Esophagus muscularis mucosa (tissue), 4 donors: ENCODE results near the gene ADAMTS6.

Source experiments
- EP300 ChIP-seq: sonication (generic); formaldehyde crosslinking; IDR thresholded peaks from one replicate; pipeline ENCODE4 v1.6.1; 2017; ENCODE audit warnings: antibody characterized with exemption
- POLR2A ChIP-seq: fragments of 450-650 bp; IDR thresholded peaks from one replicate; pipeline ENCODE4 v1.6.1; 2017; ENCODE audit warnings: antibody characterized with exemption, moderate library complexity, mild to moderate bottlenecking, low read depth
- POLR2AphosphoS5 ChIP-seq, 2 donors: sonication (generic); formaldehyde crosslinking; IDR thresholded peaks; one replicate each; pipeline ENCODE4 v1.6.1; 2017; ENCODE audit warnings: antibody characterized with exemption in 2 of 2
- TF ChIP-seq, protein P1 (sequence below), 3 experiments: fragments of 200-600 bp in 2 of 3; fragments of 450-650 bp in 1 of 3; sonication (generic) in 2 of 3; IDR thresholded peaks; one replicate each; pipeline ENCODE4 v1.5.1; 2017 to 2019; ENCODE audit warnings: antibody characterized with exemption in 3 of 3, mild to moderate bottlenecking in 2 of 3, moderate library complexity in 1 of 3

DNA sequence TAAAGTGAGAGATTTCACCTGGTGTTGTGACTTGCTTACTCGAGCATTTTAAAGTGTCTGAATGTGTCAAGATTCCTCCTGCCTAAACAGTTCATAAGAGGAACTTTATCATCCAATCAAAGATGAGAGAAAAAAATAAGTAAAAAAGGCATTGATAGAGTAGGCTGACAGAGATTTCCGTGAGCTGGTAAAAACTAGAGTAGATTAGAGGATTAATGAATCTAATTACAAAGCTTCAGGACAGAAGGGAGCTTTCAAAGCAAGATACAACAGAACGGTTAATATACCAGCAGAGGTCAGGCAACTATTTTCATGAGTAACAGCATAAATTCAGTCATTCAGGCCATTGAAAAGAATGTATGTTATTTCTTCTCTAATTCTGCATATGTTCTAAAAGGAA is 91.5 kb downstream of the ADAMTS6 start:
- no peak for TF ChIP-seq POLR2A
- TF ChIP-seq, protein P1, sequence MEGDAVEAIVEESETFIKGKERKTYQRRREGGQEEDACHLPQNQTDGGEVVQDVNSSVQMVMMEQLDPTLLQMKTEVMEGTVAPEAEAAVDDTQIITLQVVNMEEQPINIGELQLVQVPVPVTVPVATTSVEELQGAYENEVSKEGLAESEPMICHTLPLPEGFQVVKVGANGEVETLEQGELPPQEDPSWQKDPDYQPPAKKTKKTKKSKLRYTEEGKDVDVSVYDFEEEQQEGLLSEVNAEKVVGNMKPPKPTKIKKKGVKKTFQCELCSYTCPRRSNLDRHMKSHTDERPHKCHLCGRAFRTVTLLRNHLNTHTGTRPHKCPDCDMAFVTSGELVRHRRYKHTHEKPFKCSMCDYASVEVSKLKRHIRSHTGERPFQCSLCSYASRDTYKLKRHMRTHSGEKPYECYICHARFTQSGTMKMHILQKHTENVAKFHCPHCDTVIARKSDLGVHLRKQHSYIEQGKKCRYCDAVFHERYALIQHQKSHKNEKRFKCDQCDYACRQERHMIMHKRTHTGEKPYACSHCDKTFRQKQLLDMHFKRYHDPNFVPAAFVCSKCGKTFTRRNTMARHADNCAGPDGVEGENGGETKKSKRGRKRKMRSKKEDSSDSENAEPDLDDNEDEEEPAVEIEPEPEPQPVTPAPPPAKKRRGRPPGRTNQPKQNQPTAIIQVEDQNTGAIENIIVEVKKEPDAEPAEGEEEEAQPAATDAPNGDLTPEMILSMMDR (IDR thresholded peaks at IDR 0.05), result no peak
- no peak for TF ChIP-seq POLR2AphosphoS5 (IDR thresholded peaks at IDR 0.05)
- TF ChIP-seq EP300, result no peak
